ENCODE data around the gene ITGB1BP1.

DNA sequence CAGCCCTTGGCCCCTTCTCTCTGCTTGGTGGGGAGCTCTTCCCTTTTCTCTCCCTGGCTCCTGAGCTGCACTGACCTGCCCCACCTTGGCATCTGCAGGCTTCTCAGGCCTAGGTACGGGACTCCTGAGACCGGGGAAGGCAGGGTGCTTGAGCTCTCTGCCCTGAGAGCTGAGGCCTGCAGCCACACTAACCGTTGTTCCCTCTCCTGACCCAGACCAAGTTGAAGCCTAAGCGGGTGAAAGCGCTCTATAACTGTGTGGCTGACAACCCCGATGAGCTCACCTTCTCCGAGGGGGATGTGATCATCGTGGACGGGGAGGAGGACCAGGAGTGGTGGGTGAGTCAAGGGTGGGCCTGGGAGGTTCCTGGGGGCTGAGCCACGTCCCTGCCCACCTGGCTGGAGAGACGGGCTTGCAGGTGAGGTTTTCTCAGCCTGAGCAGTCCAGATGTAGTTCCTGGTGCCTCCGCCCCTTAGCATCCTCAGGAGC, 22.2 kb downstream of the ITGB1BP1 start:
- TF ChIP-seq TAF1 (IDR thresholded peaks at IDR 0.05; ENCODE audit: borderline replicate concordance, insufficient read depth, low read length) = no peak
- TF ChIP-seq POLR2AphosphoS5 (IDR thresholded peaks at IDR 0.05; ENCODE audit: low read depth, low read length) = no peak
- no peak for TF ChIP-seq SIN3A (IDR thresholded peaks at IDR 0.05; ENCODE audit: borderline replicate concordance, insufficient read depth, low read length)

Data from PFSK-1 (cell line).